ENCODE measurements around the gene KRI1.

The KRI1 gene

DNA sequence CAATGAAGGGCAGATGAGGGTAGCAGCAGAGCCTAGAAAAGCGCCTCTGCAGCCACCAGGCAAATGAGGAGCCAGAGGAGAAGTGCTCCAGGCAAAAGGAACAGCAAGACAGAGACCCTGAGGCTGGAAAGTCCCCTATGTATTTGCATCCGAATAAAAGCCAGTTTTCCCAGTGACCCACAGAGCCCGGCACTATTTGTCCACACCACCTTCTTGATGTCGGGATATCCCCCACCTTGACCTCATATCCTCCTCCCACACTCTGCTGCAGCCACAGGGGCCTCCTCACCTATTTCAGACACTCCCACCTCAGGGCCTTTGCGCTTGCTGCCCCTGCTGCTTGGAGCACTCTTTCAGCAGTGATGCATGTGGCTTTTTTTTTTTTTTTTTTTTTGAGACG, 15.5 kb downstream of the KRI1 start:
- Histone ChIP-seq H3K4me1 (ENCODE audit: insufficient read depth, low read length, severe bottlenecking) (peaks cover 34% of the 10 kb centered on the region), H3K36me3 (ENCODE audit: insufficient read depth, low read length) (peaks cover 70% of the 10 kb centered on the region)

DNA sequence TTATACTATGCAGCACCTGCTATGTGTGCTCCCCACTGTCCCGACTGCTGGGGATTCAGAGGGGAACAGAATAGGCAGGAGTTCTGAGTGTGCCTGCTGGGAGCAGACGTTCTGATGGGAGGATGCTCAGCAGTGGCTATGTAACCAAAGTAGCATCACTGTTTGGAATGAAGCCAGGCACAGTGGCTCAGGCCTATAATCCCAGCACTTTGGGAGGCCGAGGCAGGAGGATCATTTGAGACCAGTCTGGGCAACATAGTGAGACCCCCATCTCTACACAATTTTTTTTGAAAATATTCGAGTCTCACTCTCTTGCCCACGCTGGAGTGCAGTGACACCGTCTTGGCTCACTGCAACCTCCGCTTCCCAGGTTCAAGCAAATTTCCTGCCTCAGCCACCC, 16.1 kb downstream of the KRI1 start:
- H3K27me3 ChIP-seq (ENCODE audit: insufficient read depth, low read length), result no peaks in the 10 kb centered on the region
- no peak overlapping the region for H3K27ac ChIP-seq (ENCODE audit: low read depth, low read length, poor library complexity, severe bottlenecking)
- peaks cover 64% of the 10 kb centered on the region for H3K36me3 ChIP-seq (ENCODE audit: insufficient read depth, low read length)
- no peak overlapping the region for H3K9ac ChIP-seq (ENCODE audit: low read length)
- H4K20me1 ChIP-seq (ENCODE audit: insufficient read depth, low read length), result no peaks in the 10 kb centered on the region
- peaks cover 12% of the 10 kb centered on the region; the same call in 1 of the 2 replicates for H3F3A ChIP-seq (ENCODE audit: insufficient read depth, low read length)
- peaks cover 34% of the 10 kb centered on the region for H3K4me1 ChIP-seq (ENCODE audit: insufficient read depth, low read length, severe bottlenecking)
- no peak overlapping the region for H2AFZ ChIP-seq (ENCODE audit: low read length)
- H3K9me2 ChIP-seq (ENCODE audit: low read depth, low read length), result no peaks in the 10 kb centered on the region
- TF ChIP-seq, protein P1, sequence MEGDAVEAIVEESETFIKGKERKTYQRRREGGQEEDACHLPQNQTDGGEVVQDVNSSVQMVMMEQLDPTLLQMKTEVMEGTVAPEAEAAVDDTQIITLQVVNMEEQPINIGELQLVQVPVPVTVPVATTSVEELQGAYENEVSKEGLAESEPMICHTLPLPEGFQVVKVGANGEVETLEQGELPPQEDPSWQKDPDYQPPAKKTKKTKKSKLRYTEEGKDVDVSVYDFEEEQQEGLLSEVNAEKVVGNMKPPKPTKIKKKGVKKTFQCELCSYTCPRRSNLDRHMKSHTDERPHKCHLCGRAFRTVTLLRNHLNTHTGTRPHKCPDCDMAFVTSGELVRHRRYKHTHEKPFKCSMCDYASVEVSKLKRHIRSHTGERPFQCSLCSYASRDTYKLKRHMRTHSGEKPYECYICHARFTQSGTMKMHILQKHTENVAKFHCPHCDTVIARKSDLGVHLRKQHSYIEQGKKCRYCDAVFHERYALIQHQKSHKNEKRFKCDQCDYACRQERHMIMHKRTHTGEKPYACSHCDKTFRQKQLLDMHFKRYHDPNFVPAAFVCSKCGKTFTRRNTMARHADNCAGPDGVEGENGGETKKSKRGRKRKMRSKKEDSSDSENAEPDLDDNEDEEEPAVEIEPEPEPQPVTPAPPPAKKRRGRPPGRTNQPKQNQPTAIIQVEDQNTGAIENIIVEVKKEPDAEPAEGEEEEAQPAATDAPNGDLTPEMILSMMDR (IDR thresholded peaks at IDR 0.05; ENCODE audit: low read length), result no peak
- TF ChIP-seq EZH2 (IDR thresholded peaks at IDR 0.05; ENCODE audit: borderline replicate concordance, low read length), result no peak
- H3K4me2 ChIP-seq (ENCODE audit: low read length), result no peak overlapping the region
- peaks cover 2% of the 10 kb centered on the region; the same call in 1 of the 2 replicates for H3K79me2 ChIP-seq (ENCODE audit: insufficient read depth, low read length)
- no peak overlapping the region for H3K4me3 ChIP-seq (ENCODE audit: low read depth, low read length, poor library complexity, severe bottlenecking)
- no peaks in the 10 kb centered on the region for H3K9me3 ChIP-seq (ENCODE audit: low read length)

More for the DNA sequence above, 15.5 kb downstream of the KRI1 start:
- Histone ChIP-seq H3K4me2 (ENCODE audit: low read length) (no peak overlapping the region), H3K4me3 (ENCODE audit: low read depth, low read length, poor library complexity, severe bottlenecking) (no peak overlapping the region), H3K79me2 (ENCODE audit: insufficient read depth, low read length) (no peaks in the 10 kb centered on the region), H3K9me3 (ENCODE audit: low read length) (no peaks in the 10 kb centered on the region), H3K27me3 (ENCODE audit: insufficient read depth, low read length) (no peaks in the 10 kb centered on the region), H2AFZ (ENCODE audit: low read length) (no peak overlapping the region), H3F3A (ENCODE audit: insufficient read depth, low read length) (peaks cover 12% of the 10 kb centered on the region; the same call in 1 of the 2 replicates), H3K9me2 (ENCODE audit: low read depth, low read length) (no peaks in the 10 kb centered on the region), H3K27ac (ENCODE audit: low read depth, low read length, poor library complexity, severe bottlenecking) (no peak overlapping the region), H3K9ac (ENCODE audit: low read length) (no peak overlapping the region), H4K20me1 (ENCODE audit: insufficient read depth, low read length) (no peaks in the 10 kb centered on the region)
- no peak for TF ChIP-seq EZH2 (IDR thresholded peaks at IDR 0.05; ENCODE audit: borderline replicate concordance, low read length)

GRCh38 chr19:10548746-10549276, 17.0 kb downstream of the KRI1 start:
- H3K9me3 ChIP-seq (ENCODE audit: low read length), result no peaks in the 10 kb centered on the region
- peaks cover 59% of the 10 kb centered on the region for H3K36me3 ChIP-seq (ENCODE audit: insufficient read depth, low read length)
- peaks cover 8% of the 10 kb centered on the region; the same call in 1 of the 2 replicates for H3F3A ChIP-seq (ENCODE audit: insufficient read depth, low read length)

More at GRCh38 chr19:10548746-10549276, 17.0 kb downstream of the KRI1 start:
- no peak overlapping the region for H3K4me2 ChIP-seq (ENCODE audit: low read length)
- no peak overlapping the region for H3K4me3 ChIP-seq (ENCODE audit: low read depth, low read length, poor library complexity, severe bottlenecking)
- peaks cover 9% of the 10 kb centered on the region; the same call in 1 of the 2 replicates for H3K79me2 ChIP-seq (ENCODE audit: insufficient read depth, low read length)
- no peak overlapping the region for H3K27ac ChIP-seq (ENCODE audit: low read depth, low read length, poor library complexity, severe bottlenecking)
- H2AFZ ChIP-seq (ENCODE audit: low read length), result no peak overlapping the region
- no peaks in the 10 kb centered on the region for H3K27me3 ChIP-seq (ENCODE audit: insufficient read depth, low read length)
- TF ChIP-seq, protein P1 (IDR thresholded peaks at IDR 0.05; ENCODE audit: low read length), result no peak
- no peak for TF ChIP-seq EZH2 (IDR thresholded peaks at IDR 0.05; ENCODE audit: borderline replicate concordance, low read length)
- H4K20me1 ChIP-seq (ENCODE audit: insufficient read depth, low read length), result no peaks in the 10 kb centered on the region
- H3K9ac ChIP-seq (ENCODE audit: low read length), result no peak overlapping the region
- H3K4me1 ChIP-seq (ENCODE audit: insufficient read depth, low read length, severe bottlenecking), result peaks cover 27% of the 10 kb centered on the region
- H3K9me2 ChIP-seq (ENCODE audit: low read depth, low read length), result no peaks in the 10 kb centered on the region
